ENCODE data around the gene DLG2.
"Not testable (repeated sequence)": the region's sequence is repeated elsewhere in the genome, so short reads cannot be mapped to it uniquely, and the experiment has no call there.

The DLG2 gene

GRCh38 chr11:85256433-85256832 is 370.7 kb downstream of the DLG2 start:
- POLR2A ChIA-PET (ENCODE audit: low non-redundant PET), result no interaction called here
- no peak for DNase-seq (ENCODE audit: low spot score)
- CTCF ChIA-PET, result interaction anchor here (0.6 kb wide), 1 partner anchor 853 kb away, joined by 5 read pairs; no protein-coding TSS in a partner anchor
- H3K27ac ChIP-seq, result no peak overlapping the region
- no peak for TF ChIP-seq CTCF (conservative IDR thresholded peaks at IDR 0.05; ENCODE audit: low read depth)

- POLR2A ChIA-PET (ENCODE audit: low non-redundant PET), result no interaction called here
- CTCF ChIA-PET, result no interaction called here
- no peak overlapping the region for H3K27ac ChIP-seq
- DNase-seq (ENCODE audit: low spot score), result no peak
- TF ChIP-seq CTCF (conservative IDR thresholded peaks at IDR 0.05; ENCODE audit: low read depth), result no peak
Measured at GRCh38 chr11:85249482-85249881, 377.7 kb downstream of the DLG2 start.

- CTCF ChIA-PET, result no interaction called here
- POLR2A ChIA-PET (ENCODE audit: low non-redundant PET), result no interaction called here
- no peak for DNase-seq (ENCODE audit: low spot score)
Measured at GRCh38 chr11:85247797-85248196, 379.3 kb downstream of the DLG2 start.

GRCh38 chr11:85238906-85239305 is 388.2 kb downstream of the DLG2 start:
- H3K27ac ChIP-seq, result no peak overlapping the region
- TF ChIP-seq CTCF (conservative IDR thresholded peaks at IDR 0.05; ENCODE audit: low read depth), result no peak
- ChIA-PET POLR2A (ENCODE audit: low non-redundant PET) (no interaction called here), CTCF (no interaction called here)
- DNase-seq (ENCODE audit: low spot score), result no peak

More at GRCh38 chr11:85247797-85248196, 379.3 kb downstream of the DLG2 start:
- H3K27ac ChIP-seq, result no peak overlapping the region
- TF ChIP-seq CTCF (conservative IDR thresholded peaks at IDR 0.05; ENCODE audit: low read depth), result no peak

- H3K27ac ChIP-seq; DNase-seq (ENCODE audit: low spot score); POLR2A ChIA-PET (ENCODE audit: low non-redundant PET); CTCF ChIA-PET: not testable (repeated sequence)
Measured at GRCh38 chr11:85238038-85238437, 389.1 kb downstream of the DLG2 start.

GRCh38 chr11:85236211-85236610 is 390.9 kb downstream of the DLG2 start:
- CTCF ChIA-PET, result interaction anchor here (0.6 kb wide), 1 partner anchor 102 kb away, joined by 3 read pairs; no protein-coding TSS in a partner anchor
- DNase-seq (ENCODE audit: low spot score), result no peak
- H3K27ac ChIP-seq, result no peak overlapping the region
- TF ChIP-seq CTCF (conservative IDR thresholded peaks at IDR 0.05; ENCODE audit: low read depth), result no peak
- POLR2A ChIA-PET (ENCODE audit: low non-redundant PET), result no interaction called here

- POLR2A ChIA-PET (ENCODE audit: low non-redundant PET), result no interaction called here
Measured at GRCh38 chr11:85232559-85232958, 394.6 kb downstream of the DLG2 start.

More at GRCh38 chr11:85232559-85232958, 394.6 kb downstream of the DLG2 start:
- DNase-seq (ENCODE audit: low spot score), result no peak
- H3K27ac ChIP-seq, result no peak overlapping the region
- CTCF ChIA-PET, result no interaction called here
- TF ChIP-seq CTCF (conservative IDR thresholded peaks at IDR 0.05; ENCODE audit: low read depth), result no peak
